GM20000 (cell line): ENCODE results near the gene FEZF2.

ENCODE experiments used
- DNase-seq: peaks from one replicate; pipeline ENCODE4 v3.0.0; 2012; ENCODE audit warnings: low spot score
- TF ChIP-seq, protein P1 (sequence below): IDR thresholded peaks from 2 replicates; pipeline ENCODE4 v1.5.1; 2012; ENCODE audit warnings: mild to moderate bottlenecking, control low read depth; ENCODE audit errors: extremely low read depth, missing control alignments

Gene FEZF2

DNA sequence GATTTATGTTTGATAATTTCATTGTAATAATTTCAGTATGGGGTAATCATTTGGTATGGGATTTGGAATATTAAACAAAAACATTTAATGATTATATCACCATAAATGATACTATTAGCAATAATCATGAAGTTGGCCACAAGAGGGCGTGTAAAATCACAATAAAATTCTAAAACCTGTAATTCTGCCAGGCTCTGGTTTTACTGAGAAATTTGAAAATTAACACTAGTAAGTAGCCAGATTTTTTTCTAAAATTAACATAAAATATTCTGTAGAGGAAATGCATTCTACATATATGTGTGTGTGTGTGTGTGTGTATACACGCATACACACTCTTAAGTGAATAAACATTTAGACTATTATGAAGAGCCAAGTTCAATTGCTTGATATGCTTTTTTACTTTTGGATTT lies 40.5 kb downstream of the FEZF2 start:
- DNase-seq = peak; percentile 13

GRCh38 chr3:62332017-62332416 lies 41.3 kb downstream of the FEZF2 start:
- no peak for DNase-seq
- TF ChIP-seq, protein P1, sequence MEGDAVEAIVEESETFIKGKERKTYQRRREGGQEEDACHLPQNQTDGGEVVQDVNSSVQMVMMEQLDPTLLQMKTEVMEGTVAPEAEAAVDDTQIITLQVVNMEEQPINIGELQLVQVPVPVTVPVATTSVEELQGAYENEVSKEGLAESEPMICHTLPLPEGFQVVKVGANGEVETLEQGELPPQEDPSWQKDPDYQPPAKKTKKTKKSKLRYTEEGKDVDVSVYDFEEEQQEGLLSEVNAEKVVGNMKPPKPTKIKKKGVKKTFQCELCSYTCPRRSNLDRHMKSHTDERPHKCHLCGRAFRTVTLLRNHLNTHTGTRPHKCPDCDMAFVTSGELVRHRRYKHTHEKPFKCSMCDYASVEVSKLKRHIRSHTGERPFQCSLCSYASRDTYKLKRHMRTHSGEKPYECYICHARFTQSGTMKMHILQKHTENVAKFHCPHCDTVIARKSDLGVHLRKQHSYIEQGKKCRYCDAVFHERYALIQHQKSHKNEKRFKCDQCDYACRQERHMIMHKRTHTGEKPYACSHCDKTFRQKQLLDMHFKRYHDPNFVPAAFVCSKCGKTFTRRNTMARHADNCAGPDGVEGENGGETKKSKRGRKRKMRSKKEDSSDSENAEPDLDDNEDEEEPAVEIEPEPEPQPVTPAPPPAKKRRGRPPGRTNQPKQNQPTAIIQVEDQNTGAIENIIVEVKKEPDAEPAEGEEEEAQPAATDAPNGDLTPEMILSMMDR = no peak

More for the DNA sequence above, 40.5 kb downstream of the FEZF2 start:
- TF ChIP-seq, protein P1 = peak; percentile 36

DNA sequence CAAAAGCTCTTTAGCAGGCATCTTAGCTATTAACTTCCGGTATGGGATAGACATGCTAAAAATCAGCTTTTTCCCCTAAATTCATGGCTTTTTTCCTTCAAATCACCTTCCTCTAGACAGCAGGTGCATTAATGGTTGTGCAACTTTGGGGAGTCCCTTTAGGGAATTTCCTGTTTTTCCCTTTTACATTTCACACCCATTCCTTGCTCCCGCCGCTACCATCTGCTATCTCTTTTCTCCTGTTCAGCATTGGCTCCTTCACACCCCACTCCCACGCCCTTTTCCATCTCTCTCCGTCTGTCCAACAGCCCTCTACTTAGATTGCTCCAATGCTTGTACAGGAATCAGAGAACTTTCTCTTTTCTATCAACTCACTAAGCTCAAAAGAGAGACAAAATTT lies 43.4 kb downstream of the FEZF2 start:
- no peak for DNase-seq
- TF ChIP-seq, protein P1 = no peak

- DNase-seq = no peak
- TF ChIP-seq, protein P1 = no peak
Observed at GRCh38 chr3:62325896-62326295, 47.5 kb downstream of the FEZF2 start.

GRCh38 chr3:62323241-62323640 lies 50.1 kb downstream of the FEZF2 start:
- TF ChIP-seq, protein P1 = no peak
- no peak for DNase-seq
